Spleen (tissue), 11 donors: ENCODE data around the gene SERTAD3. TPM values are rescaled to one million over a fixed set of nuclear protein-coding genes. Genes with fewer than 3 reads are reported as not detected.
A peak's percentile ranks its signal among the peaks of the same experiment; 100 is the strongest.
"Not testable (repeated sequence)": the region's sequence is repeated elsewhere in the genome, so short reads cannot be mapped to it uniquely, and the experiment has no call there.

Source experiments
- DNase-seq: peaks from one replicate; pipeline ENCODE4 v3.0.0-alpha.2; 2020
- H3K27ac ChIP-seq, 8 donors: fragments of 200-600 bp; sonication (generic) in 7 of 8; 1 replicate in 4 of 8; 2 replicates in 4 of 8; pipeline versions ENCODE4 v1.5.0 to v1.8.0; 2016 to 2021; ENCODE audit warnings: inconsistent platforms in 4 of 8, mild to moderate bottlenecking in 4 of 8, moderate library complexity in 1 of 8
- H3K27me3 ChIP-seq, 7 donors: fragments of 200-600 bp; sonication (generic) in 6 of 7; replicated peaks in 1 of 7; 1 replicate in 4 of 7; 2 replicates in 3 of 7; pipeline versions ENCODE4 v1.5.0 to v1.8.0; 2016 to 2021; ENCODE audit warnings: inconsistent platforms in 3 of 7, mild to moderate bottlenecking in 1 of 7
- H3K36me3 ChIP-seq, 6 donors: fragments of 200-600 bp; sonication (generic) in 5 of 6; 1 replicate in 4 of 6; 2 replicates in 2 of 6; pipeline versions ENCODE4 v1.5.0 to v1.8.0; 2016 to 2021; ENCODE audit warnings: inconsistent platforms in 2 of 6
- H3K4me1 ChIP-seq, 6 donors: fragments of 200-600 bp; sonication (generic) in 5 of 6; 1 replicate in 3 of 6; 2 replicates in 3 of 6; pipeline versions ENCODE4 v1.5.0 to v1.8.0; 2016 to 2021; ENCODE audit warnings: inconsistent platforms in 3 of 6
- H3K4me3 ChIP-seq, 8 donors: fragments of 200-600 bp; sonication (generic) in 7 of 8; 1 replicate in 4 of 8; 2 replicates in 4 of 8; pipeline versions ENCODE4 v1.5.0 to v1.8.0; 2016 to 2021; ENCODE audit warnings: inconsistent platforms in 4 of 8, mild to moderate bottlenecking in 4 of 8, moderate library complexity in 2 of 8
- H3K9me3 ChIP-seq, 8 donors: fragments of 200-600 bp; sonication (generic) in 7 of 8; 1 replicate in 4 of 8; 2 replicates in 4 of 8; pipeline versions ENCODE4 v1.5.0 to v1.8.0; 2016 to 2021; ENCODE audit warnings: inconsistent platforms in 4 of 8
- POLR2A ChIP-seq, 3 donors: fragments of 450-650 bp; IDR thresholded peaks; one replicate each; pipeline ENCODE4 v1.5.1; 2017; ENCODE audit warnings: antibody characterized with exemption in 3 of 3, mild to moderate bottlenecking in 1 of 3
- POLR2AphosphoS5 ChIP-seq, 3 donors: sonication (generic); formaldehyde crosslinking; IDR thresholded peaks; one replicate each; pipeline ENCODE4 v1.5.1; 2017; ENCODE audit warnings: antibody characterized with exemption in 3 of 3
- WGBS, 5 donors: extraction: QIAGEN DNeasy Blood & Tissue Kit in 3 of 5; methylation state at CpG; one replicate each; pipeline versions ENCODE4 v1.1.5 to v1.1.7; 2013 to 2018; 5-methylcytosine and 5-hydroxymethylcytosine counted together
- intact Hi-C: fragments of 100-400 bp; cut with DNase I; formaldehyde crosslinking; loops from one replicate; pipeline ENCODE4 v1.15.0; 2023; ENCODE audit warnings: low total_unique reads
- polyA plus RNA-seq, 3 donors: library from polyadenylated mRNA; stranded (reverse); fragments of 200-250 nt; gene quantifications; one replicate each; pipeline ENCODE4 v1.2.1, GENCODE V29; 2013
- total RNA-seq, 7 donors: library from RNA; depleted of rRNA in 3 of 7; stranded (reverse); fragments of >200 nt in 3 of 7; fragmentation: NEBNext Ultra II Directional in 4 of 7; extraction: Animal tissue kit (Norgen Biotek cat#: 25700) in 4 of 7; gene quantifications; one replicate each; pipeline versions ENCODE4 v1.1.0 to v1.2.1, GENCODE V29; 2016 to 2021
- TF ChIP-seq, protein P1 (sequence below), 11 experiments: fragments of 200-600 bp in 7 of 11; fragments of 450-650 bp in 4 of 11; sonication (generic) in 4 of 11; IDR thresholded peaks in 8 of 11; conservative IDR thresholded peaks in 3 of 11; 1 replicate in 7 of 11; 2 replicates in 4 of 11; pipeline versions ENCODE4 v1.4.0 to v1.8.0; 2016 to 2021; ENCODE audit warnings: antibody characterized with exemption in 11 of 11, inconsistent platforms in 4 of 11, mild to moderate bottlenecking in 1 of 11
- donor health status: healthy with polysubstance abuse.
- donor health status: DM: no; HTN: no; CAD: no; lungs with moderate emphysema.
- donor health status: DM: no; HTN: no; CAD: no.
- donor health status: Bipolar disorder and iron deficiency.
- donor health status: healthy.
- donor health status: DM: no; HTN: no; CAD: no.
- donor health status: DM: yes; HTN: yes; CAD: no.

Gene SERTAD3
- total and polyA plus RNA-seq, 10 donors = 21.5 to 51.4 (median 28.6) TPM

DNA sequence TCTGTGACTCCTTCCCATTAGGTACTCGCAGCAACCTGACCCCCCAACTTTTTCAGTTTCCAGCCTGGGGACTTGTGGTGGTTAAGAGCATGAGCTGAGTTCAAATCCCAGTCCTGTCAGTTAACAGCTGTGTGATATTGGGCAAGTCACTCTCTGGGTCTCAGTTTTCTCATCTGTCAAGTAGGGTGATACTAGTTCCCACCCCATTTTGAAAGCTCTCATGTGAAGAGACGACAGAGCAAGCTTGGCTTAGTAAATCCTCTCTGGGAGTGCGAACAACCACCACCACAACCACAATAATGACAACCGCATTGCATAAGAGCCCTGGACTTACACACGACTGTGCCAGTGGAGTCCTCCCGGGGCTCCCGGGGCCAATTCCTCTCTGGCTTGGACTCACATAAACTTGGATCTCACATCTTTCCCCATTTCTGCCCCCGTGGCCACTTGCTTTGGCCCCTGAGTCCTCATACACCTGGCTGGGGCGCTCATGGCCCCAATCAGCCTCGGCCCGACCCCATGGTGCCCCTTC, 21.0 kb upstream of the SERTAD3 start:
- WGBS, 5 donors = 10 to 18% (median 13%) methylated on average over 11 of the region's 11 CpGs
- H3K9me3 ChIP-seq = no peaks in the 10 kb centered on the region
- peak overlapping the region; percentile 44 to 93 (median 85) for H3K27ac ChIP-seq
- H3K27me3 ChIP-seq = peaks cover 0 to 24% (median 10%) of the 10 kb centered on the region in 7 donors
- H3K4me3 ChIP-seq = peak overlapping the region; percentile 32 to 89 (median 58)
- TF ChIP-seq POLR2AphosphoS5 (IDR thresholded peaks at IDR 0.05) = no peak
- TF ChIP-seq, protein P1, sequence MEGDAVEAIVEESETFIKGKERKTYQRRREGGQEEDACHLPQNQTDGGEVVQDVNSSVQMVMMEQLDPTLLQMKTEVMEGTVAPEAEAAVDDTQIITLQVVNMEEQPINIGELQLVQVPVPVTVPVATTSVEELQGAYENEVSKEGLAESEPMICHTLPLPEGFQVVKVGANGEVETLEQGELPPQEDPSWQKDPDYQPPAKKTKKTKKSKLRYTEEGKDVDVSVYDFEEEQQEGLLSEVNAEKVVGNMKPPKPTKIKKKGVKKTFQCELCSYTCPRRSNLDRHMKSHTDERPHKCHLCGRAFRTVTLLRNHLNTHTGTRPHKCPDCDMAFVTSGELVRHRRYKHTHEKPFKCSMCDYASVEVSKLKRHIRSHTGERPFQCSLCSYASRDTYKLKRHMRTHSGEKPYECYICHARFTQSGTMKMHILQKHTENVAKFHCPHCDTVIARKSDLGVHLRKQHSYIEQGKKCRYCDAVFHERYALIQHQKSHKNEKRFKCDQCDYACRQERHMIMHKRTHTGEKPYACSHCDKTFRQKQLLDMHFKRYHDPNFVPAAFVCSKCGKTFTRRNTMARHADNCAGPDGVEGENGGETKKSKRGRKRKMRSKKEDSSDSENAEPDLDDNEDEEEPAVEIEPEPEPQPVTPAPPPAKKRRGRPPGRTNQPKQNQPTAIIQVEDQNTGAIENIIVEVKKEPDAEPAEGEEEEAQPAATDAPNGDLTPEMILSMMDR (IDR thresholded peaks at IDR 0.05 in 8 of 11, conservative IDR thresholded peaks at IDR 0.05 in 3 of 11) = no peak
- TF ChIP-seq POLR2A (IDR thresholded peaks at IDR 0.05) = no peak
- no peak for DNase-seq
- intact Hi-C loops = no loop called here
- no peaks in the 10 kb centered on the region for H3K36me3 ChIP-seq
- peaks cover 12 to 68% (median 50%) of the 10 kb centered on the region in 6 donors for H3K4me1 ChIP-seq

DNA sequence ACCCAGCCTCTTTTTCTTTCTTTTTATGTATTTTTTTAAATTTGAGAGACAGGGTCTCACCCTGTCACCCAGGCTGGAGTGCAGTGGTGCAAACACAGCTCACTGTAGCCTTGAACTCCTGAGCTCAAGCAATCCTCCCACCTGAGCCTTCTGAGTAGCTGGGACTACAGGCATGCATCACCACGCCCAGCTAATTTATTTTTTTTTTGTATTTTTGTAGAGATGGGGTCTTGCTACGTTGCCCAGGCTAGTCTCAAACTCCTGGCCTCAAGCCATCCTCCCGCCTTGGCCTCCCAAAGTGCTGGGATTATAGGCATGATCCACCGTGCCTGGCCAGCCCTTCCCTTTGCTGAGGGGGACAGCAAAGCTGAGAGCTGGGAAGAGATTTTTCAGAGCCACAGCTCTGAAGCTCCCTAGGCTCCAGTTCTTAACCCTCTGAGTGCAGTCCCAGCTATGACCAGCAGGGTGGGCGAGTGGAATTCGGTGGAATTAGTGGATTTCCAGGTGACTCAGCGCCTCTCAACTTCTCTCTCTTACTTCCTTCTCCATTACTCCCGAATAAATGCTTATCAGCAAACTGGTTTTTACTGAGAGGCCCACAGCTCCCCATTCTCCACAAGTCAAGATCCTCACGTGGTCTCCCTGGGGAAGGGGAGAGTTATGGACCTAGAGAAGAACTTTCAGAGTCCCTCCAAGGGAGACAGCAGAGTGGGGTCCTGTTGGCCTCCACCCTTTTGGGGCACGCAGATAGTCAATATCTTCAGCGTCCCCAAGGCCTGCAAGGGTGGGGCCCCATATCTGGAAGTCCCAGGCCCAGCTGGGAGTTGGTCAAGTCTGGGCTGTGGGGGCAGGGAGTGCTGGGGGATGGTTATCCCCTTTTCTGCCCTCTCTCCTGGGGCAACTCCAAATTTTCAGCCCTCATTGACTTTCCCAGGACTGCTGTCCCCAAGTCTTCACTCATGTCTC, 20.2 kb upstream of the SERTAD3 start:
- H3K27me3 ChIP-seq = peaks cover 0 to 24% (median 10%) of the 10 kb centered on the region in 7 donors

DNA sequence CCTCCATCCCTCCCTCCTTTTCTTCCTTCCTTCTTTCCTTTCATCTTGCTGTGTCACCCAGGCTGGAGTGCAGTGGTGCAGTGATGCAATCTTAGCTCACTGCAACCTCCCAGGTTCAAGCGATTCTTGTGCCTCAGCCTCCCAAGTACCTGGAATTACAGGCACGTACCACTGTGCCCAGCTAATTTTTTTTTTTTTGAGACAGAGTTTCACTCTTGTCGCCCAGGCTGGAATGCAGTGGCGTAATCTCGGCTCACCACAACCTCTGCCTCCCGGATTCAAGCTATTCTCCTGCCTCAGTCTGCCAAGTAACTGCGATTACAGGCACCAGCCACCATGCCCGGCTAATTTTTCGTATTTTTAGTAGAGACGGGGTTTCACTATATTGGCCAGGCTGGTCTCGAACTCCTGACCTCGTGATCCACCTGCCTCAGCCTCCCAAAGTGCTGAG, 19.5 kb upstream of the SERTAD3 start:
- H3K27ac ChIP-seq = peak overlapping the region in 6 of 8 donors; percentile 20 to 93 (median 86)
- intact Hi-C loops, H3K36me3 ChIP-seq, DNase-seq, H3K9me3 ChIP-seq: not testable (repeated sequence)
- H3K4me3 ChIP-seq = peak overlapping the region in 4 of 8 donors; percentile 9 to 89 (median 65)
- peaks cover 12 to 68% (median 50%) of the 10 kb centered on the region in 6 donors for H3K4me1 ChIP-seq
- WGBS, 5 donors = 62 to 78% (median 66%) methylated on average over 12 of the region's 12 CpGs
- peaks cover 0 to 24% (median 10%) of the 10 kb centered on the region in 7 donors for H3K27me3 ChIP-seq

More for the DNA sequence above, 20.2 kb upstream of the SERTAD3 start:
- WGBS, 5 donors = 17 to 26% (median 24%) methylated on average over 11 of the region's 11 CpGs
- Histone ChIP-seq H3K27ac (peak overlapping the region in 7 of 8 donors; percentile 61 to 93 (median 86)), H3K4me3 (peak overlapping the region in 7 of 8 donors; percentile 39 to 89 (median 59)), H3K4me1 (peaks cover 12 to 68% (median 50%) of the 10 kb centered on the region in 6 donors), H3K36me3 (peaks cover 0 to 4% (median 0%) of the 10 kb centered on the region in 6 donors), H3K9me3 (no peaks in the 10 kb centered on the region)
- DNase-seq = peak; percentile 86
- TF ChIP-seq POLR2AphosphoS5 (IDR thresholded peaks at IDR 0.05) (peak in 2 of 3 donors; percentile 16 to 43), POLR2A (IDR thresholded peaks at IDR 0.05) (no peak)
- TF ChIP-seq, protein P1 (IDR thresholded peaks at IDR 0.05 in 8 of 11, conservative IDR thresholded peaks at IDR 0.05 in 3 of 11) = peak; percentile 71 to 90 (median 82)
- intact Hi-C loops = no loop called here

DNA sequence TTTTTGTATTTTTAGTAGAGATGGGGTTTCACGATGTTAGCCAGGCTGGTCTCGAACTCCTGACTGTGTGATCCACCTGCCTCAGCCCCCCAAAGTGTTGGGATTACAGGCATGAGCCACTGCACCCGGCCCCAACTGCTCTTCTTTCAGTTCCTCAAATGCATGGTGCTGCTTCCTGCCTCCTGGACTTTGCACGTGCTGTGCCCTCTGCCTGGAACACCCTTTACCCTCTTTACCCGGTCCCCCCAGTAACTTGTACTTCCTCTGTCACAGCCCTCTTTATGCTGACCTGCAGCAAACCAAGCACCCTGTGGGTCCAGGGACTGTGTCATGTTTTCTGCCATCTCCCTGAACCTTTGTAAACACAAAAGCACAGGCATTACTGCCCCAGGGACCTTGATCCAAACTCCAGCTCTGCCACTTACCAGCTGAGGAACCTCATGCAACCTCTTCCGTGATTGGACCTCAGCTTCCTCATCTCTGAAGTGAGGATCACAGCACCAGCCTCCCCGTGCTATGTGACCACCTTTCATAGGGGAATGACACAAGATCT, 17.6 kb upstream of the SERTAD3 start:
- peak overlapping the region in 5 of 8 donors; percentile 6 to 93 (median 88) for H3K27ac ChIP-seq
- peaks cover 0 to 22% (median 5%) of the 10 kb centered on the region in 6 donors for H3K36me3 ChIP-seq
- TF ChIP-seq POLR2AphosphoS5 (IDR thresholded peaks at IDR 0.05) (peak in 2 of 3 donors; percentile 41 to 64), POLR2A (IDR thresholded peaks at IDR 0.05) (no peak)
- TF ChIP-seq, protein P1 (IDR thresholded peaks at IDR 0.05 in 8 of 11, conservative IDR thresholded peaks at IDR 0.05 in 3 of 11) = no peak
- H3K9me3 ChIP-seq = no peaks in the 10 kb centered on the region
- H3K4me1 ChIP-seq = peaks cover 12 to 60% (median 43%) of the 10 kb centered on the region in 6 donors
- peak; percentile 84 for DNase-seq
- intact Hi-C loops = no loop called here
- H3K27me3 ChIP-seq = peaks cover 0 to 6% (median 2%) of the 10 kb centered on the region in 7 donors
- WGBS, 5 donors = 36 to 52% (median 44%) methylated on average over 7 of the region's 7 CpGs
- H3K4me3 ChIP-seq = no peak overlapping the region
